K562 (cell line): ENCODE results near the gene CFAP70. TPM values are rescaled to one million over a fixed set of nuclear protein-coding genes. Genes with fewer than 3 reads are reported as not detected.
A peak's percentile ranks its signal among the peaks of the same experiment; 100 is the strongest.

ENCODE experiments used
- ARID1B ChIP-seq: fragments of 450-650 bp; IDR thresholded peaks from 2 replicates; pipeline ENCODE4 v1.6.1; 2016; ENCODE audit warnings: antibody characterized with exemption, mild to moderate bottlenecking, inconsistent platforms
- BMI1 ChIP-seq: fragments of 150-350 bp; IDR thresholded peaks from 2 replicates; pipeline ENCODE4 v1.6.1; 2014; ENCODE audit warnings: low read length
- BRD4 ChIP-seq: fragments of 200-600 bp; sonication (generic); IDR thresholded peaks from 2 replicates; pipeline ENCODE4 v1.6.1; 2017; ENCODE audit warnings: inconsistent platforms
- BRF2 ChIP-seq: IDR thresholded peaks from 3 replicates; pipeline ENCODE4 v1.6.1; 2011; ENCODE audit warnings: borderline replicate concordance, mild to moderate bottlenecking; ENCODE audit not compliant: insufficient read length, insufficient read depth
- CBX5 ChIP-seq: IDR thresholded peaks from 2 replicates; pipeline ENCODE4 v1.6.1; 2014; ENCODE audit warnings: low read depth, borderline replicate concordance
- CGGBP1 ChIP-seq: fragments of 250-450 bp; sonication (Bioruptor Pico); IDR thresholded peaks from 2 replicates; pipeline ENCODE4 v1.9.0; 2021; ENCODE audit warnings: mild to moderate bottlenecking
- CHD4 ChIP-seq: fragments of 200-600 bp; sonication (generic); IDR thresholded peaks from 3 replicates; pipeline ENCODE4 v1.6.1; 2012; ENCODE audit warnings: low read depth, mild to moderate bottlenecking, mixed read lengths, low read length, inconsistent platforms; ENCODE audit not compliant: insufficient read depth, insufficient replicate concordance, poor library complexity, severe bottlenecking
- CREM ChIP-seq: IDR thresholded peaks from 2 replicates; pipeline ENCODE4 v1.6.1; 2014; ENCODE audit warnings: antibody characterized with exemption, low read depth
- CXXC5 ChIP-seq: fragments of 250-450 bp; sonication (Bioruptor Pico); IDR thresholded peaks from 2 replicates; pipeline ENCODE4 v1.8.0; 2022; ENCODE audit warnings: inconsistent platforms, mild to moderate bottlenecking, moderate library complexity
- GATAD2A ChIP-seq: fragments of 450-650 bp; IDR thresholded peaks from 2 replicates; pipeline ENCODE4 v1.6.1; 2017
- KLF6 ChIP-seq: fragments of 250-450 bp; sonication (Bioruptor Pico); IDR thresholded peaks from 2 replicates; pipeline ENCODE4 v1.4.0; 2020; ENCODE audit warnings: mild to moderate bottlenecking, moderate library complexity, borderline replicate concordance
- MEF2D ChIP-seq: conservative IDR thresholded peaks from 2 replicates; pipeline ENCODE4 v1.6.1; 2016; ENCODE audit warnings: low read depth, missing genetic modification characterization, missing compliant biosample characterization
- NR4A1 ChIP-seq, 2 experiments: fragments of 250-450 bp in 1 of 2; fragments of 450-650 bp in 1 of 2; sonication (Bioruptor Pico) in 1 of 2; IDR thresholded peaks; 2 replicates each; pipeline versions ENCODE4 v1.4.0 to v1.6.1; 2016 to 2020; ENCODE audit warnings: mild to moderate bottlenecking in 2 of 2, missing compliant biosample characterization in 1 of 2, missing genetic modification characterization in 1 of 2, moderate library complexity in 1 of 2
- NUFIP1 ChIP-seq: fragments of 450-650 bp; IDR thresholded peaks from 2 replicates; pipeline ENCODE4 v1.6.1; 2018; ENCODE audit not compliant: partially characterized antibody
- PTTG1 ChIP-seq: fragments of 450-650 bp; IDR thresholded peaks from 2 replicates; pipeline ENCODE4 v1.6.1; 2016; ENCODE audit warnings: low read depth, mild to moderate bottlenecking, missing genetic modification characterization, missing compliant biosample characterization
- RNF219 ChIP-seq: fragments of 250-450 bp; sonication (Bioruptor Pico); IDR thresholded peaks from 2 replicates; pipeline ENCODE4 v1.5.0; 2022; ENCODE audit warnings: mild to moderate bottlenecking
- SIN3A ChIP-seq, 2 experiments: fragments of 150-350 bp in 1 of 2; IDR thresholded peaks; 2 replicates each; pipeline ENCODE4 v1.6.1; 2011 to 2016; ENCODE audit warnings: borderline replicate concordance in 2 of 2, low read depth in 2 of 2, low read length in 2 of 2, mild to moderate bottlenecking in 2 of 2, moderate library complexity in 2 of 2; ENCODE audit not compliant: control insufficient read depth in 1 of 2
- SMAD3 ChIP-seq: fragments of 450-650 bp; formaldehyde crosslinking; conservative IDR thresholded peaks from 2 replicates; pipeline ENCODE4 v1.4.0; 2020; ENCODE audit warnings: mild to moderate bottlenecking
- ZBTB7A ChIP-seq: IDR thresholded peaks from 2 replicates; pipeline ENCODE4 v1.6.1; 2011; ENCODE audit warnings: low read depth, mild to moderate bottlenecking, low read length, moderate library complexity, borderline replicate concordance; ENCODE audit not compliant: control insufficient read depth
- ZNF224 ChIP-seq: sonication (generic); formaldehyde crosslinking; IDR thresholded peaks from 2 replicates; pipeline ENCODE4 v1.8.0; 2022; ENCODE audit warnings: mild to moderate bottlenecking, missing genetic modification reagents
- ZNF324 ChIP-seq: fragments of 250-450 bp; sonication (Bioruptor Pico); IDR thresholded peaks from 2 replicates; pipeline ENCODE4 v1.4.0; 2020; ENCODE audit warnings: mild to moderate bottlenecking
- ZNF507 ChIP-seq: conservative IDR thresholded peaks from 2 replicates; pipeline ENCODE4 v1.6.1; 2017; ENCODE audit warnings: missing genetic modification characterization, missing compliant biosample characterization
- ZNF79 ChIP-seq: fragments of 250-450 bp; sonication (Bioruptor Pico); IDR thresholded peaks from 2 replicates; pipeline ENCODE4 v1.4.0; 2020; ENCODE audit warnings: low read depth, mild to moderate bottlenecking, moderate library complexity
- polyA plus RNA-seq, 8 experiments: library from polyadenylated mRNA; depleted of rRNA in 4 of 8; stranded (reverse) in 5 of 8; unstranded in 3 of 8; fragments of >200 nt; fragmentation: Nextera tagmentation in 2 of 8; fragmentation: Illumina TruSeq in 1 of 8; extraction: Ambion mirVana in 2 of 8; extraction: Trizol in 1 of 8; gene quantifications; 2 replicates each; pipeline versions ENCODE4 v1.2.1 to v1.2.3, GENCODE V29; 2011 to 2014; ENCODE audit warnings: inconsistent platforms in 1 of 8, missing spikeins in 1 of 8
- total RNA-seq, 7 experiments: library from RNA; depleted of rRNA in 6 of 7; stranded (reverse); fragments of >200 nt in 6 of 7; fragmentation: Illumina TruSeq in 2 of 7; extraction: Trizol in 2 of 7; gene quantifications; 2 replicates each; pipeline versions ENCODE4 v1.2.1 to v1.2.3, GENCODE V29; 2011 to 2021; ENCODE audit warnings: low replicate concordance in 1 of 7

The CFAP70 gene
- total and polyA plus RNA-seq, 9 of the 15 experiments (the other 6 are each of a cell fraction or from before 2014, with no cell fraction given) = 0.27 to 1.6 (median 0.86) TPM

- no peak for TF ChIP-seq BRF2
- TF ChIP-seq GATAD2A = no peak
- TF ChIP-seq CBX5 = no peak
- TF ChIP-seq CXXC5 (CRISPR knock-in tag) = peak; percentile 95
- TF ChIP-seq KLF6 (CRISPR knock-in tag) = peak; percentile 87
- TF ChIP-seq ZBTB7A = peak; percentile 85; the same call in 1 of the 2 replicates
- no peak for TF ChIP-seq ZNF507 (tag)
- no peak for TF ChIP-seq CHD4
- no peak for TF ChIP-seq BMI1
- peak; percentile 56; the same call in 1 of the 2 replicates for TF ChIP-seq RNF219 (CRISPR knock-in tag)
- no peak for TF ChIP-seq PTTG1 (tag)
- TF ChIP-seq MEF2D (tag) = no peak
- no peak; the same call in none of the 2 replicates for TF ChIP-seq BRD4
- TF ChIP-seq ZNF224 (CRISPR knock-in tag) = no peak; the same call in 1 of the 2 replicates
- TF ChIP-seq NR4A1 (CRISPR knock-in tag; IDR thresholded peaks at IDR 0.05) = peak; percentile 89
- peak; percentile 59; the same call in 1 of the 2 replicates for TF ChIP-seq NR4A1 (tag; IDR thresholded peaks at IDR 0.05)
- peak; percentile 78 to 80; a peak in 3 of 4 replicates for TF ChIP-seq SIN3A (IDR thresholded peaks at IDR 0.05; ENCODE audit: borderline replicate concordance in 2 of 2, control insufficient read depth in 1 of 2, low read depth in 2 of 2, low read length in 2 of 2)
- TF ChIP-seq ARID1B = peak; percentile 75
- peak; percentile 62; the same call in 1 of the 2 replicates for TF ChIP-seq ZNF324 (CRISPR knock-in tag)
- no peak for TF ChIP-seq CGGBP1 (CRISPR knock-in tag)
- TF ChIP-seq NUFIP1 = no peak
- TF ChIP-seq SMAD3 (CRISPR knock-in tag) = peak; percentile 33; the same call in 1 of the 2 replicates
- TF ChIP-seq ZNF79 (CRISPR knock-in tag) = no peak
- TF ChIP-seq CREM = peak; percentile 93
Observed at GRCh38 chr10:73246646-73247508, 111.8 kb downstream of the CFAP70 start, which contains the start of gene DNAJC9 (continued).
